ENCODE data around the gene CMTM1.

Gene CMTM1

GRCh38 chr16:66566051-66566901 is at the start of gene CMTM1:
CMTM1 (plus strand) TSS chr16:66566439; CDS start chr16:66566514, 75 bp downstream.
- no peak for DNase-seq

GRCh38 chr16:66516509-66516807 is 49.8 kb upstream of the CMTM1 start:
- DNase-seq: no peak

DNA sequence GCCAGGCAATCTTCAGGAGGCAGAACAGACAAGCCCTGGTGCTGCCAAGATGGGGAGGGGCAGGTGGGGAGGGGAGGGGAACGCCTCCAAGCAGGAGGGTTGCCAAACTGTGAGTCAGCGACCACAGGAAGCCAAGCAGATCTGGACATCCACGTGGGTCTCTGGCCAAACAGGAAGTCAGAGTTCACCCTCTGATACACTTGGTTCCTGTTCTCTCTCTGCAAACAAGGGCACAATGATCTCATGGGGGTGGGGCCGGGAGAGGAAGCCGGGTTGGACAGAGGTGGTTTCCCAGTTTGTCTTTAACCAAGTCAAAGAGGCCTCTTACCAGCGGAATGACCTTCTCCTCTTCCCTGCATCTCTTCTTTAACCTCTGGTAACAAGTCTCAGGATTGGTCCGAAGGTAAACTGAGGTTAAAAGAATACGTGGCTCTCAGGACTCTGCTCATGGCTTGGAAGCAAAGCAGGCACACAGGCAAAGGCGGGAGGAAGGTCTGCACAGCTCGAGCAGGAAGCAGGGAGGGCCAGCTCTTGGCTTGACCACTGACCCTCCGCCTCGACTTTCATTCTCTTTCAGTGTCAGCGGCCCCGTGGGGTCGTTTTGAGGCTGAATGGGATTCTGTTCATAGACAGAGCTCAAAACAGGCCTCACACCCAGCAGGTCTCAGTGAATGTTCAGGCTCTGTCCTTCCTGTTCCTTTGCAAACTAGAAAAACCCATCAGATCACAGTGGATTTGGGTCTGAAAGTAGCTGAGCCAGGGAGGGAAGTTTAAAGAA is 49.2 kb upstream of the CMTM1 start:
- DNase-seq: peak; percentile 0

DNA sequence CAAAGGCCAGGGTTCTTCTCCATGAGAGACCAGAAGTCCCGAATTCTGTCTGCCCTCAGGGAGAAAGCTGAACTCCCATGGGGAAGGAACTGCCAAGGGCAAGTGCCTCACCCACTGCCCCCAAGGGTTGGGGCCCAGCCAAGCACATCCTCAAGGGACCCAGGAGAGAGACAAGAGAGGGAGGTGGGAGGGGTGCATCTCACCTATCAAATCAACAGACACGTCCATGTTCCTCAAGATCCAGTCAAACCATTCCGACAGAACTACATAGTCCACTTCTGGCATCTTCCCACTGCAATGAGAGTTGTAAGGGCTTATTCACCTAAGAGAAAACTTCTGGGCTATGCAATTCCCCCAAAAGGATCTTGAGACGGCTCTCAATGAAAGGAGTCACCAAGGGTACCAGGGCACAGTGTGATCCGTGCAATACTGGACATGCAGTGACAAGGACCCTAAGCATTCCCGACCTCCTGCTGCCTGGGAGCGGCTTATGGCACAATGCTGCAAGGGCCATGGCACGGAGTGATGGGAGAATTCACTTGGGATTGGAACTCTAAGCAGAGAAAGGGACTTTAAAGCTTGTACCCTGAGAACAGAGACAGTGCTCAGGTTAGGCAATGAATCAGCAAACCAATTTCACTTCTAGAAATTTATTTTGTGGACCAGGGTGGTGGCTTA is 48.5 kb upstream of the CMTM1 start:
- no peak for DNase-seq

DNA sequence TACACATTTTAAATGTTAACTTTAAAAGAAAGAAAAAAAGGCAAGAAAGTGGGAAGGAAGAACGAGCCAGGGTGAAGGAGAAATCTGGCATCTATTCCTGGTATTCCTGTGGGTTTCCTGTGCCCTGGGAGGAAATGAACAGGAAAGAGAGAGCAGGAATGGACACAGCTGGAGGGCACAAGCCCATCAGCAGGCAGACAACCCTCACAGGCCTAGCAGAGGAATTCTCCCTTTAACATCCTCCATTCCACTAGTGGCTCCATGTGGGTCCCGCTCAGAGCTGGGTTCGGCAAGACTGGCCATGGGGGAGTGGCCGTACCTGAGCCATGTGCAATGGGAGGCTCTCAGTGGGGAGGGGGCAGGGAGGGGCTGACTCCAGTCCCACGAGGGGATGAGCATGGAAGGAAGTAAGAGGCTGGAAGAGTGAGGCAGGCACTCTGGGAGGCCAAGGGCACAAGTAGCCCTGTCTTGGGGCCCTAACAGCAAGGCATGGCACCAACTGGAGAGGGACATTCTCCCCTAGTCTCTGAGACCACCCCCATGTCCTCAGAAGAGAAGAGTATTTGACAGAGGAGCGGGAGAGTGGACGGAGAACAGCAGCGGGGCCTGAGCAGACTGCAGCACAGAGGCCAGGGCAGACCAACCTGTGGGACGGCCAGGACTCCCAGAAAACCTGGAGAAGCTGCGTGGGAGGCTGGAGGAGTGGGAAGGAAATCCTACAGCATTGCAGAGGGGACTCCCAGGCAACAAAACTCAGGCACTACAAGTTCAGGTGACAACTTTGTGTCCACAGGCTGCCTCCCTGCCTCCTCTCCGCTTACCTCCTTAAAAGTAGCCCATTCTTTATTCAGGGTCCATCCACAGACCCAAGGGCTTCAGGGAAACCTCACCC is 46.5 kb upstream of the CMTM1 start:
- DNase-seq: no peak

- no peak for DNase-seq
Observed at GRCh38 chr16:66520406-66521170, 45.7 kb upstream of the CMTM1 start.

DNA sequence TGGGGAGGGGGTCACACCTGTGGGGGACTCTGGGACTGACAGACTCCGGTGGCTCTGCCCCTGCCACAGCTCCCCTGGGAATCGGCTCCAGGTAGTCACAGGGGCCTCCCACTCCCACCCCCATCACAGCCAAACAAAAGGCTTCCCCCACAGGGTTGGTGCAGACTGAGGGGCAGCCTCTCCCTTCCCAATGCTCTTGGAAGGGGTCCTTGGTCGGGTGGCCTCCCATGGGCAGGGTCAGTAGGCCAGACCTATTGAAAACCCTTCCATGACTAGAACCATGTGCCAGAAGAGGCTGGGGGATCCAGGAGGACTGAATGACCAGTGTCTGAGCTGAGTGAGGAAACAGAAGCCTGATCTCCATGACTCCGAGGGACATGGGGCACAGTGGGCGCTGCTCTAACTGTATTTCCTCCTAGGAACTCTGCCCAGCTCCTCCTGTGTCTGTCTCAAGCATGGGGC is 45.0 kb upstream of the CMTM1 start:
- no peak for DNase-seq

DNA sequence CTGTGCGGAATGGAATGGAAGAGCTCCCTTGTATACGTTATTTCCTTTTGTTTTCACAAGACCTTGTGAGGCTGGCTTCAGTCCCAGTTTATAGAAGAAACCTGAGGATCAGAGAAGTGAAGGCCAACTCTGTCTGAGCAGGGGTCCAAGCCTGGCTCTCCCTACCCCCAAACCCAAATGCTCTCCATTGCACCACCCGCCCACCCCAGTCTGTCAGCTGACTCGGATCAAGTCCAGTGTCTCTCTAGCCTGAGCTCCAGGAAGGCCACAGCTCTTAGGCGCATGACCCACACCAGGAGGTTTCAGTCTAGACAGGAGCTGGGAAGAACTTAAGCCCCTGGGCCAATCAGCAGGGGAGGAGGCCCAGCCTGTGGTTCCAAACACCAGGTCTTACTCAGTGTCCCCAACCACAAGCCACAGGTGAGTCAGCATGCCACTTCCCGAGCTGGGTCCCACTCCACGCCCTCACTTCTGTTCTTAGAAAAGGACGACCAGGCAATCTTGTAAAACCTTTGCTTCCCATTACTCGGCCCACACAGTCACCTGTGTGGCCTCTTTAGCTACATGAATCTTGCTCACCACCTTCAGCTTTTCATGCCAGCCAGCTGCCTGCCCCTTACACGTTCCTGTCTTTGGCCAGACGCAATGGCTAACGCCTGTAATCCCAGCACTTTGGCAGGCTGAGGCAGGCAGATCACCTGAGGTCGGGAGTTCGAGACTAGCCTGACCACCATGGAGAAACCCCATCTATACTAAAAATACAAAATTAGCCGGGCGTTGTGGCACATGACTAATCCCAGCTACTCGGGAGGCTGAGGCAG is 44.1 kb upstream of the CMTM1 start:
- no peak for DNase-seq

GRCh38 chr16:66522816-66523590 is 43.2 kb upstream of the CMTM1 start:
- no peak for DNase-seq

GRCh38 chr16:66523861-66524354 is 42.3 kb upstream of the CMTM1 start:
- DNase-seq: no peak

- DNase-seq: no peak
Observed at GRCh38 chr16:66524601-66525164, 41.6 kb upstream of the CMTM1 start.

GRCh38 chr16:66525396-66526180 is 40.7 kb upstream of the CMTM1 start:
- no peak for DNase-seq

DNA sequence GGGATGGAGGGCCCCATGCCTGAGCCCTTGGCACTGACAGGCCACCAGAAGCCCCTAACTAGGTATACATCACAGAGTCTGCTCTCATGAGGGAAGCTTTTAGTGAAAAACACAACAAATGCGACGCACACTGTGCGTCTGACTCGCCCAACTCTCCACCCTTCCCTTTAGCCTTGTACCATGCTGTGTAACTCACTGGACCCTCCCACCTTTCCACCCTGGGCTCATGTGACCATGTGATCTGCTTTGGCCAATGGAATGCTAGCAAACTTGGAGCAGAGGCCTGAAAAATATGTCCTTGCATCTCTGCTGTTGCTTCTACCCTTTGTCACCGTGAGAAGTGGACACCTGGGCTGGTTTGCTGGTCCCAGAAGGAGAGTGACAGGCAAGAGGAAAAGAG is 37.9 kb upstream of the CMTM1 start:
- DNase-seq: no peak

- DNase-seq: no peak
Observed at GRCh38 chr16:66529475-66529874, 36.8 kb upstream of the CMTM1 start.

- DNase-seq: no peak
Observed at GRCh38 chr16:66534376-66534799, 31.9 kb upstream of the CMTM1 start.

GRCh38 chr16:66536525-66536924 is 29.7 kb upstream of the CMTM1 start:
- DNase-seq: no peak

GRCh38 chr16:66537236-66537635 is 29.0 kb upstream of the CMTM1 start:
- DNase-seq: no peak

DNA sequence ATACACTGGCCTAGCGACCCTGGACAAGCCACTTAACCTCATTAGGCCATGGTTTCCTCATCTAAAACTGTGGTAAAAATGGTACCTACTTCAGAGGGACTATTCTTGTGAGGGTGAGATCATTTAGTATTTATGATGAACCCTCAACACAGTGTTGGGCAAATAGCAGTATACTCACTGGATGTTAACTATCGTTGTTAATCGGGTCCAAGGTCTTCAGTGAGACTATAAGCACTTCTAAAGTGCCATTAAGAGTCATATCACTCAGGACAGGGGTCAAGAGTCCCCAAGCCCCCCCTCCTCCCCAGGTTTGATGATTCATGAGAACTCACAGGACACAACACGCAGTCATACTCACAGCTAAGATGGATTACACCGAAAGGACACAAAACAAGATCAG is 27.3 kb upstream of the CMTM1 start:
- no peak for DNase-seq

Measured in NCI-H748 treated with DMSO at 0.1 percent for 48 hours (cell line).